KOPT-K1 (cell line): Measurements from ENCODE around the gene SLC5A1.

Experiments
- H3K27ac ChIP-seq: fragments of 200-600 bp; sonication (generic); 2 replicates; pipeline ENCODE4 v1.5.1; 2016; ENCODE audit warnings: antibody characterized with exemption, mild to moderate bottlenecking, low read depth, low read length; ENCODE audit not compliant: poor library complexity, severe bottlenecking
- H3K36me3 ChIP-seq: fragments of 200-600 bp; sonication (generic); 2 replicates; pipeline ENCODE4 v1.5.1; 2017; ENCODE audit warnings: antibody characterized with exemption, mild to moderate bottlenecking, low read length, moderate library complexity; ENCODE audit not compliant: insufficient read depth
- H3K9me3 ChIP-seq: fragments of 200-600 bp; sonication (generic); 2 replicates; pipeline ENCODE4 v1.5.1; 2017; ENCODE audit warnings: antibody characterized with exemption, low read length, mild to moderate bottlenecking; ENCODE audit not compliant: insufficient read depth, poor library complexity, severe bottlenecking

The SLC5A1 gene

DNA sequence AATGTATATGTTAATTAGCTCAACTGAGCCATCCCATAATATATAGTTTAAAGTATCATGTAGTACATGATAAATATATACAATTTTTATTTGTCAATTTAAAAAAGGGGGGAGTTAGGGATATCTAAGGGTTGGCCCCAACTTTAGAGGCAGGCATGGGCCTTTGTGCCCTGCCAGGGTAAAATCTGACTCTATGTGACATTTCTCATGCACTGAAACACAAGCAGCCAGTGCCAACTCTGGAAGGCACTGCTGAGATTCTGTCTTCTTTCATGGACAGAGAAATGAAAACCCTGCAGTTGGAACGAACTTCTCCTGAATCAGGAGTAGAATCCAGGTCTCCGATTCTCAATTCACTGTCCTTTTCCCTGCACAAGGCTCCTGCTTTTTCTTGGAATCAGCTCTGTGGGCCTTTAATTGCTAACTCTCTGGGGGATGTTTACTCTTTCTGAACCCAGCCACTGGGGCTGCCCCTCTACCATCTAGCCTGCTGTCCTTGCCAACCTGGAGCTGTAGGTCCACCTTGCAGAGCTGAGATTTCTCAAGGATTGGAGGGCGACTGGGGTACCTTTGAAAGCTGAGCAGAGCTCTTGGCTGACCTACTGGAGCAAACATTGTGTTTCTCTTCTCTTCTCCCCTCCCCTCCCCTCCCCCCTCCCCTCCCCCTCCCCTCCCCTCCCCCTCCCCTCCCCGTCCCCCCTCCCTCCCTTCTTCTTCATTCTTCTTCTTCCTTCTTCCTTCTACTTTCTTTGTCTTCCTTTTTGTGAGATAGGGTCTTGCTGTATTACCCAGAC lies 26.7 kb downstream of the SLC5A1 start:
- Histone ChIP-seq H3K36me3 (no peaks in the 10 kb centered on the region), H3K27ac (no peak overlapping the region), H3K9me3 (no peaks in the 10 kb centered on the region)

DNA sequence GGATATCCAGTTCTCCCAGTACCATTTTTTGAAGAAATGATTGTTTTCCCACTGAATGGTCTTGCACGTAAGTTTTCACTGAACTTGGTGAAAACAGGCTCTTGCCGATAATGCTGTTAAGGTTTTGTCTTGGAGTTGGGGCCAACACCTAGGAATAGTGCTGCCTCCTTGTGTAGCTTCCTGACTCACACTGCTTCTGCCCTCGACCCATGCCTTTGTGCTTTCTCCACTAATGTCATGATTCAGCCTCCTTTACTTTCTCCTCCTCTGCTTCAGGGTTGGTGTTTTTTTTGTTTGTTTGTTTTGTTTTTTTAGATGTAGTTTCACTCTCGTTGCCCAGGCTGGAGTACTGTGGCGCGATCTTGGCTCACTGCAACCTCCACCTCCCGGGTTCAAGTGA lies 30.2 kb downstream of the SLC5A1 start:
- Histone ChIP-seq H3K36me3 (no peaks in the 10 kb centered on the region), H3K27ac (no peak overlapping the region), H3K9me3 (no peaks in the 10 kb centered on the region)

DNA sequence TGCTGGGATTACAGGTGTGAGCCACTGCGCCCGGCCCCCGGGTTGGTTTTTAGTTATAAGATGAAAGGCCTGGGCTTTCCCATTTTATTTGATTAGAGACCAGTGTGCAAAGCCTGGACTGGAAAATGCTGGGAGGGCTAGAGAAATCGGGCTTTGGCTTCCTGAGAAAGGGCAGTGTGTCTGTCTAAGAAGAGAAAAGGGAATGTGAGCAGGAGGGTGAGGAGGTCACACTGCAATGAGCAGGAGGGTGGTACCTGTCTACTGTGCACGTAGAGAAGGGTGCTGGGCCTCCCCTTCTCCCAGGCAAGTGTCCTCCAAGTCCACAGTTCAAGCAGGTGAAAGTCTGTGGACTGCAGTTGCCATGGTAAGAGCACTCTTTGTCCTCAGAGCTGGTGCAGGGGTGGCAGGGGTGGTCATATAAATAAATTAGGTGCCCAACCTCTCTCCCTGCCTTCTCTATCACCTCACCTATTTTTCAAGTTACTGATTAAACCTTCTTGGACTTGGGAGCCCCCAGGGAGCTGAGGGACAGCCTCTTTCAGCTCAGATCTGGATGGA lies 30.8 kb downstream of the SLC5A1 start:
- no peaks in the 10 kb centered on the region for H3K36me3 ChIP-seq
- H3K9me3 ChIP-seq, result no peaks in the 10 kb centered on the region
- H3K27ac ChIP-seq, result no peak overlapping the region

DNA sequence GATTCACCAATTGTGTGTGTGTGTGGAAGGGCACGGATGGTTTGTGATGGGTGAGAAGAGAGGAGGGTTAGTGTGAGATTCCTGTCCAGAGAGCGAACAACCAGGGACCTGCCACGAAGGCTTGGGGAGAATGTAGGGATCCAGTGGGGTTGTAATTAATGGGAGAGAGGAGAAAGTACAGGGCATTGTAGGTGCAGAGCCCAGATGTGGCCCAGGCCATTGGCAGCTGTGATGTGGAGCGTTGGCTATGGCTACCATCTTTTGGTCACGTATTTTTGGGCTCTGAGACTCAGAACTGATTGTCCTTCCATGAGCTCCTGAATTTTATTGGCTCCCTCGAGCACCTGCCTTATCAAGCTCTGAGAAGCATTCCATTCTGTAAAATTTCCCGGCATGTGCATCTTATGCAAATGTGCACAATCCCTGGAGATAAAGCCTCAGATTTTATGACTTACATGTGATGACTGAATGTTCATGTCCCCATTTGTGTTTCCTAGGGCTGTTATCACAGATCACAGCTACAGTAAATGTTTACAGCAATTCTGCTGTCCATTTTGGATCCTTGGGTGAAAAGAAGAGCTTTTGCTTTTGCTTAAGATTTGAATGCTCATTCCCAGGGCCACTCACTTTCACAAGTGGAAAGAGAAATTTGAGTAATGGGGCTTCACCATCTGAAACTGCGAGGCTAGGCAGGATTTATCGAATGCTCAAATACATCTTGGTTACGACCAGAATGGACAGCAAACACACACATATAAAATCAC lies 33.1 kb downstream of the SLC5A1 start:
- no peaks in the 10 kb centered on the region for H3K36me3 ChIP-seq
- no peaks in the 10 kb centered on the region for H3K9me3 ChIP-seq
- no peak overlapping the region for H3K27ac ChIP-seq

DNA sequence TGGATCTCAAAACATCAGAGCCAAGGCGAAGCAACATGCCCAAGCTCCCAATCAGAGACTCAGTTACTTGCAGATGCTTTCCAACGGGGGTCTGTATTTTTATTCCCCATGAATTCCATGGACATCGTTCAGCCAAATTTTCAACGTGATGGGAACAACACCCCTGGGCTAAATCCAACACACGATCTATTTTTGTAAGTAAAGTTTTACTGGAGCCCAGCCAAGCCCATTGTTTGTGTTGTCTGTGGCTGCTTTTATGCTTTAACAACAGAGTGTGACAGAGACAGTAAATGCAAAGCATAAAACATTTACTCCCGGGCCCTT lies 33.7 kb downstream of the SLC5A1 start:
- no peaks in the 10 kb centered on the region for H3K9me3 ChIP-seq
- no peaks in the 10 kb centered on the region for H3K36me3 ChIP-seq
- no peak overlapping the region for H3K27ac ChIP-seq

DNA sequence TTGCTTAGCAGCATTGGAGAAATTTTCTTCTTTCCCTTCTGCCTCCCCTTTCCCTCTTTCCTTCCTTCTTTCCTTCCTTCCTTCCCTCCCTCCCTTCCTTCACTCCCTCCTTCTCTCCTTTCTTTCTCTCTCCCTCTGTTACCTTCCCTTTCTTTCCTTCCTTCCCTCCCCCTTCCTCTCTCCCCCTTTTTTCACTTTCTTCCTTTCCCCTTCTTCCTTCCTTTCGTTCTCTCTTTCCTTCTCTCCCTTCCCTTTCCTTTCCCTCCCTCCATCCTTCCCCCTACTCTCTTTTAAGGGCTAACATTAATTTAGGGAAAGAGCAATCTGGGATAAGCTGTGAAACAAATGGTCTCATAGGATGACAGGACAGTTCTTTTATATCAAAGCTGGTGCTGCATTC lies 34.1 kb downstream of the SLC5A1 start:
- Histone ChIP-seq H3K36me3 (no peaks in the 10 kb centered on the region), H3K9me3 (no peaks in the 10 kb centered on the region), H3K27ac (no peak overlapping the region)

DNA sequence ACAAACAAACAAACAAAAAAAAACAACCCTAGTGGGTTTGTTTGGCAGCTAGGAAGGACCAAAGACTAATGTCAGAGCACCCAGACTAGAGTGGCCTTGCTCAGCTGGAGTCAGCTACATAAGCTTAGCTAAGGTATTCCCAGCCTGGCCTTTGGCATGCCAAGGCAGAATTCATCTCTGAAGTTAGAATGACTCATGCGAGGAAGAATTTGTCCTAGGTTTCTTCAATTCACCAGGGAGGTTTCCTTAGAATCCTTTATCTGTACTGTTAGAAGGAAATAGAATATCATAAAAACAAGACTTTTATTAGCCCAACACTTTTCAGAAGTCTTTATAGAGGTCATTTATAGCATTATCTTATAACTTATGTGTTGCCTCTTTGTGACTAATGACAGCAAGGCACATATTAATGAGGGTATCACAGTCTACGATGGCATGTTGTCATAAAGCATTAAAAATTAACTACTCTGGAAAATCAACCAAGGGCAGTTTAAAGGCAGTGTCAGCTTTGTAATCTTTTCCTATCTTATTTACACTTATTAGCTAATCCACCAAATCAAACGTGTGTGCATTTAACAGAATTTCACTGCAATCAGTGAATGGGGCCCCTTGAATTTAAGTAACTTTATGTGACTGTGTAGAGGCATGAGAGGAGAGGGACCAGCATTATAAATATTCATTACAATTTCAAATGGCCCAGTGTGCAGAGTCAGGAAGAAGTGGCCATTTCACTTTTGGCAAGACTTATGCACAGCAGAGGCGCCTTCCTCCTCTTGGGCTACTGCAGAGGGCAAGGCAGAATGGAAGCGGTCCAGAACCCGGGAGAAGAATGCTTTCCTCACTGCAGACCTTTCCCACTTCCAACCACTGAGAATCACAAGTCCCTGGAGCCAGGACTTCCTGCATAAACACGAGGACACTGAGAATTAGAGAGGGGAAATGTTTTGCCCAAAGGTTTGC lies 36.3 kb downstream of the SLC5A1 start:
- no peaks in the 10 kb centered on the region for H3K9me3 ChIP-seq
- H3K27ac ChIP-seq, result no peak overlapping the region
- no peaks in the 10 kb centered on the region for H3K36me3 ChIP-seq

DNA sequence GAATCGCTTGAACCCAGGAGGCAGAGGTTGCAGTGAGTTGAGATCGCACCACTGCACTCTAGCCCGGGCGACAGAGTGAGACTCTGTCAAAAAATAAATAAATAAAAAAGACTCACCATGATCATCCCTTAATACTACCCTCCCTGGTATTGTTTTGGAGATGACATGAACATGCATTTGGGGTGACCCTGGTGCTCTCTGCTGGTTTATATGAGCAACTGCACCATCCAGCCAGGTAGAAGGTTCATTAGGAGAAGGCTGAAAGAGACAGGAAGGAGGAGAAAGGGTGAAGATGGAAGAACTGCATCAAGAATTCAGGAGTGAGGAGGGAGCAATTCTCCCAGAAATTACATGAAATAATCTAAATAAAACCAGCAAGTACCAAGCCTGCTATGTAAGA lies 37.8 kb downstream of the SLC5A1 start:
- no peaks in the 10 kb centered on the region for H3K36me3 ChIP-seq
- no peak overlapping the region for H3K27ac ChIP-seq
- no peaks in the 10 kb centered on the region for H3K9me3 ChIP-seq

DNA sequence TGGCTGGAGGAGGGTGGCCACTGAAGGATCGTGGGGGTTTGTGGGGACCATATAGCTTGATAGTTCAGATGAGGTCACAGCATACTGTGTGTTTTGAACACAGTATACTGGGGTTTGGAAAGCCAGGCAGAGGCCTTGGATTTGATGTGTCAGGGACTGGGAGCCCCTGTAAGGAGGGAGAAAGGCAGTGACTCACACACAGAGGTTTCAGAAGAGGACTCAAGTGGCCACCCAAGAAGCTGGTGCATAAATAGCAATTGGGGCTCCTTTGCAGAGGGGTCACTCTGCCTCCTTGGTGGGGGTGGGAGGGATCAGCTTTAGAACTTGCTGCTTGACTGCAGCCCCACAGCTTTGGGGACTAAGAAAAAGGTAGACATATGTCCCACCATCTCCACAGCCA lies 39.3 kb downstream of the SLC5A1 start:
- no peak overlapping the region for H3K27ac ChIP-seq
- H3K9me3 ChIP-seq, result no peaks in the 10 kb centered on the region
- H3K36me3 ChIP-seq, result no peaks in the 10 kb centered on the region

DNA sequence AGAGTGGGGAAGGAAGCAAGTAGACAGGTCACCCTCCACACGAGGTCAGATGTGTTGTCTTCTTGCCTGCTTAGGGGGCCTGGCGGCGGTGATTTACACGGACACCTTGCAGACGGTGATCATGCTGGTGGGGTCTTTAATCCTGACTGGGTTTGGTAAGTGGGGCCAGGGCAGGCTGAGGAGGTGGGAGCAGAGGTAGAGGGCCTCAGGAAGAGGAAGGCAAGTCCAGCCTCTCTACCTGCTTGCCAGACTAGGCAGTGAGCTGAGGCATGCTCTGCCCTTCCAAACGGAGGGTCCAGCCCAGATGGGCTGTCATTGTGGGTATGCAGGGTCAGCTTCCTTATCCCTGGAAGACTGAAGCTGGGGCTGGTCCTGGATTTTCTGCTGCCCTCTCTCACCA lies 39.9 kb downstream of the SLC5A1 start:
- H3K27ac ChIP-seq, result no peak overlapping the region

DNA sequence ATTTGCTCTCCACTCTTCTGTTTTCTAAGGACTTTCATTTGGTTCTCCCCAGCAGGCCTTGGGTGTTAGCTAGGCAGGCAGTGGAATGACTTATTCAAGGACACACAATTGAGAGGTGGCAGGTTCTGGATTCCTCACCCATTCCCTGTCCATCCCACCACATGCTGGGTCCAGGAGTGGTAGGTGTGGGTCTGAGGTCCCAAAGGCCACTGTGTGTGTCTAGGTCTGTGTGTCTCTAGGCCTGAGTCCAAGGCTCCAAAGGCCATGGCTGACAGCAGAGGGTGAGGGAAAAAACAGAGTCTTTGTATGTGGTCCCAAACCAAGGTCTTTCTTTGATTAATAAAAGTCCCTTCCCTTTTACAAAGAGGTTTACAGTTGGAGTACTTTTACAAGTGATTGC lies 40.8 kb downstream of the SLC5A1 start:
- Histone ChIP-seq H3K27ac (no peak overlapping the region), H3K36me3 (no peaks in the 10 kb centered on the region), H3K9me3 (no peaks in the 10 kb centered on the region)

More for the DNA sequence above, 39.9 kb downstream of the SLC5A1 start:
- H3K9me3 ChIP-seq, result no peaks in the 10 kb centered on the region
- no peaks in the 10 kb centered on the region for H3K36me3 ChIP-seq

DNA sequence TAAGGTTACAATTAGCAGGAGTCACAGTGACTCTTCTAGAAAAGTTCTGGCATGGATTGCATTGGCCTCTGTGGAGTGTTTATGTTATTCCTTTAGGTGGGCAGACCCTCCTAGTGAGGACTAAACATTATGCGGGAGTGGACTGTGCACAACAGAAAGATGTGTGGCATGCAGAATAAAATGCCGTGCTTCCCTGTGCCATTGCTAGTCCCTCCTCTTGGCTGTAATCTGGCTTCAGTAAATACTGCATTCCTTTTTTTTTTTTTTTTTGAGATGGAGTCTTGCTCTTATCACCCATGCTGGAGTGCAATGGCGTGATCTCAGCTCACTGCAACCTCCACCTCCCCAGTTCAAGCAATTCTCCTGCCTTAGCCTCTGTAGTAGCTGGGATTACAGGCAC lies 45.0 kb downstream of the SLC5A1 start:
- no peaks in the 10 kb centered on the region for H3K9me3 ChIP-seq
- no peak overlapping the region for H3K27ac ChIP-seq
- H3K36me3 ChIP-seq, result no peaks in the 10 kb centered on the region

DNA sequence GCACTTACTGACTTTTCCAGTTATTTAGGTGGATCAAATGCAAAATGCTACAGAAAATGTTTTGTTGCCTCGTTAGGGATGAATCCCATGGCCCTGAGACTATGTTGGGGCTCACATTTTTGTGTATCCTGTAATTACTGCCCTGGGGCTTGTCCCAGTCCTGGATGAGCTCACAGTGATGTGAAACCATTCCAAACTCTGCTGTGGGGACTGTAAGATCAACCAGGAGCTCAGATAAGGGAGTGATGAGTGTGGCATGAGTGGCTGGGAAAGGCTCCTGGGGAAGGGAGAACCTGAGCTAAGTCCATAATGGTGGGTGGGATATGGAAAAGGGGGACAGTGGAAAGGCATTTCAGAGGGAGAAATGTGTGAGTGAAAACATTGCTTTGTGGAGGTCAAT lies 54.0 kb downstream of the SLC5A1 start:
- Histone ChIP-seq H3K36me3 (no peaks in the 10 kb centered on the region), H3K27ac (no peak overlapping the region), H3K9me3 (no peaks in the 10 kb centered on the region)

DNA sequence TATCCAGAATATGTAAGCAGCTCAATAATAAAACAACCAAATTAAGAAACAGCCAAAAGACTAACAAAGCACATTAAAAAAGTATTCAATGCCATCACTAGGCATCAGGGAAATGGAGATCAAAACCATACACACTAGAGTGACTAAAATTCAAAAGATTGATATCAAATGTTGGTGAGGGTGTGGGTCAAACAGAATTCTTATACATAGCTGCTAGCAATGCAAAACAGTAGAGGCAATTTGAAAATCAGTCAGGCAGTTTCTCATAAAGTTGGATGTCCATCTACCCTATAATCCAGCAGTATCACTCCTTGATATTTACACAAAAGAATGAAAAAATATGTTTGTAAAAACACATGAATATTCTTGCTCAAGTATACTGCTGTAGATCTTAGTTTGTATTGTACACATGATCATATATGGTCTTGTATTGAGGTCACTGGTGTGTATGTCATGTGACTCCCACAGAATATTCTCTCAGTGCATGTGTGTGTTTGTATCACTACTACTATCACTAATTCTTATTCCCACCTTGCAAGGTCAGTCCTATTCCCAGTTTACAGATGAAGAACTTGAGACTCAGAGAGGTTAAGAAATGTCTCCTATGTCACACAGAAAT lies 54.9 kb downstream of the SLC5A1 start:
- H3K9me3 ChIP-seq, result no peaks in the 10 kb centered on the region
- H3K27ac ChIP-seq, result no peak overlapping the region
- H3K36me3 ChIP-seq, result no peaks in the 10 kb centered on the region
